Measurements from ENCODE around the gene LEFTY2. TPM values are rescaled to one million over a fixed set of nuclear protein-coding genes. Genes with fewer than 3 reads are reported as not detected.

LEFTY2 gene
- total and polyA plus RNA-seq, 10 of the 15 experiments (the other 5 are each of a cell fraction or from before 2014, with no cell fraction given), result not detected

DNA sequence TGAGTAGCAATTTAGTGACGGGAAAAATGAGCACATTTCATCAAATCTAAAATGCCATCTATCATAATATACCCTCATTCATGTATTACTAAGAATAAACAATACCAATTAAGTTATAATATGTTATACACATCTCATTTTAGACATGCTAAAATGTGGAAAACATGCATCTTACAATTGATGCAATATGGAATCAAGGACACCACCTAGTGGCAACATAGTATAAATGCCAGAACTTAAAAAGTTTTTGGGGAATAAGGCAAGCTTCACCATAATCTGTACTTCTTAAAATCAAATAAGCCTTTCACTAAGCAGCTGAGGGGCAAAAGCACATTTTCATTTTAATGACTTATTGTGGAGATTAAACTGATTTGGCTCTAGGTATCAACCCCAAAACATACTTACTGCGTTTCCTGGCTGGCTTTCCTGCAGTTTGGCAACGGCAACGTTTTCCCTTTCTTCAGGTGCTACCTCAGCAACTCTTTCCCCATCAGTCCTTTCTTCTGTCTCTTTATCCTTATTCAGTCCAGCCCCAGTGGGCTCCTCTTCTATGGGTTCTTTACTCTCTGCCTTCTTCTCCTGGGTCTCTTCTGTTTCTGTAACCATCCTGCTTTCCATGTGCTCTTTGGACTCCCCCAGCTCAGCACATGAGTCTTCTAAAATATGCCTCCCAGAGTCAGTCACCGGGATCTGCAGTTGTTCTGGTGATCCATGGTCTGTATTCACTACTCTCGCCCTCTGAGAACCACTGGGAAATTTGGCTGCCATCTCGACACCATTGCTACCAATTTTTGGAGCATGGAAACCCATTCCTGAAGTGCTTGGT, 46.7 kb upstream of the LEFTY2 start:
- ChIA-PET SMC1A (ENCODE audit: uncharacterized antibody, unreplicated experiment) (interaction anchor here (0.7 to 6.8 kb wide), 21 partner anchors 9 to 514 kb away, joined by 3 to 52 read pairs (median 4); partner anchors contain the start of genes H3-3A and SDE2), POLR2A (interaction anchor here (0.6 to 3.3 kb wide), 6 partner anchors 20 to 236 kb away, joined by 3 to 15 read pairs (median 4); partner anchors contain the start of gene H3-3A), RAD21 (ENCODE audit: unreplicated experiment) (interaction anchor here (0.9 to 6.4 kb wide), 19 partner anchors 9 to 514 kb away, joined by 3 to 42 read pairs (median 4); partner anchors contain the start of genes PYCR2 and SRP9), CTCF (interaction anchor here (0.6 to 6.8 kb wide), 63 partner anchors 7 to 775 kb away, joined by 3 to 67 read pairs (median 5); partner anchors contain the start of genes LEFTY2, SDE2, SRP9 and TMEM63A)
- Histone ChIP-seq H3K36me3 (ENCODE audit: control insufficient read depth in 2 of 2, insufficient read depth in 2 of 2, low read length in 1 of 2) (peaks cover 7 to 49% of the 10 kb centered on the region in 2 experiments), H3K27ac (ENCODE audit: control insufficient read depth, insufficient read depth) (no peak overlapping the region), H3K79me2 (ENCODE audit: control insufficient read depth, insufficient read depth, low read length) (peaks cover 12% of the 10 kb centered on the region), H2AFZ (ENCODE audit: control insufficient read depth, low read depth, low read length) (no peak overlapping the region), H3K27me3 (replicated peaks in 1 of 2; ENCODE audit: control insufficient read depth in 2 of 2, insufficient read depth in 2 of 2, low read length in 1 of 2) (no peaks in the 10 kb centered on the region), H3K4me2 (ENCODE audit: control insufficient read depth, insufficient read depth) (no peak overlapping the region), H4K20me1 (ENCODE audit: control insufficient read depth, insufficient read depth) (no peaks in the 10 kb centered on the region), H3K4me1 (ENCODE audit: control insufficient read depth, insufficient read depth, low read length) (peaks cover 26% of the 10 kb centered on the region), H3K9me3 (replicated peaks; ENCODE audit: control insufficient read depth, insufficient read depth, low read length) (peaks cover 4% of the 10 kb centered on the region; the same call in 2 of the 3 replicates), H3K9ac (ENCODE audit: control insufficient read depth, insufficient read depth, low read length) (no peak overlapping the region), H3K4me3 (no peak overlapping the region)
- BruUV-seq (replicated peaks), result TSS peak; percentile 3
- peak; percentile 55; the same call in 1 of the 2 replicates for TF ChIP-seq SMC3 (IDR thresholded peaks at IDR 0.05; ENCODE audit: borderline replicate concordance, low read length)
- TF ChIP-seq RAD21 (IDR thresholded peaks at IDR 0.05; ENCODE audit: insufficient read depth, low read depth, low read length), result peak; percentile 50
- TF ChIP-seq, protein P1, sequence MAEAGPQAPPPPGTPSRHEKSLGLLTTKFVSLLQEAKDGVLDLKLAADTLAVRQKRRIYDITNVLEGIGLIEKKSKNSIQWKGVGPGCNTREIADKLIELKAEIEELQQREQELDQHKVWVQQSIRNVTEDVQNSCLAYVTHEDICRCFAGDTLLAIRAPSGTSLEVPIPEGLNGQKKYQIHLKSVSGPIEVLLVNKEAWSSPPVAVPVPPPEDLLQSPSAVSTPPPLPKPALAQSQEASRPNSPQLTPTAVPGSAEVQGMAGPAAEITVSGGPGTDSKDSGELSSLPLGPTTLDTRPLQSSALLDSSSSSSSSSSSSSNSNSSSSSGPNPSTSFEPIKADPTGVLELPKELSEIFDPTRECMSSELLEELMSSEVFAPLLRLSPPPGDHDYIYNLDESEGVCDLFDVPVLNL (IDR thresholded peaks at IDR 0.05; ENCODE audit: low read depth, low read length), result no peak
- TF ChIP-seq, protein P2, sequence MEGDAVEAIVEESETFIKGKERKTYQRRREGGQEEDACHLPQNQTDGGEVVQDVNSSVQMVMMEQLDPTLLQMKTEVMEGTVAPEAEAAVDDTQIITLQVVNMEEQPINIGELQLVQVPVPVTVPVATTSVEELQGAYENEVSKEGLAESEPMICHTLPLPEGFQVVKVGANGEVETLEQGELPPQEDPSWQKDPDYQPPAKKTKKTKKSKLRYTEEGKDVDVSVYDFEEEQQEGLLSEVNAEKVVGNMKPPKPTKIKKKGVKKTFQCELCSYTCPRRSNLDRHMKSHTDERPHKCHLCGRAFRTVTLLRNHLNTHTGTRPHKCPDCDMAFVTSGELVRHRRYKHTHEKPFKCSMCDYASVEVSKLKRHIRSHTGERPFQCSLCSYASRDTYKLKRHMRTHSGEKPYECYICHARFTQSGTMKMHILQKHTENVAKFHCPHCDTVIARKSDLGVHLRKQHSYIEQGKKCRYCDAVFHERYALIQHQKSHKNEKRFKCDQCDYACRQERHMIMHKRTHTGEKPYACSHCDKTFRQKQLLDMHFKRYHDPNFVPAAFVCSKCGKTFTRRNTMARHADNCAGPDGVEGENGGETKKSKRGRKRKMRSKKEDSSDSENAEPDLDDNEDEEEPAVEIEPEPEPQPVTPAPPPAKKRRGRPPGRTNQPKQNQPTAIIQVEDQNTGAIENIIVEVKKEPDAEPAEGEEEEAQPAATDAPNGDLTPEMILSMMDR (IDR thresholded peaks at IDR 0.05 in 2 of 3, conservative IDR thresholded peaks at IDR 0.05 in 1 of 3; ENCODE audit: control insufficient read depth in 2 of 3, extremely low read depth in 1 of 3, insufficient read depth in 1 of 3, low read depth in 3 of 3, low read length in 3 of 3), result peak; percentile 62 to 70 (median 63)
- in situ Hi-C loops (cut with MboI), result no loop called here
- intact Hi-C loops (cut with micrococcal nuclease; ENCODE audit: unreplicated experiment), result no loop called here
- 96% methylated on average over 7 of the region's 7 CpGs for WGBS (ENCODE audit: insufficient coverage, insufficient replicate concordance, low lambda C conversion rate, missing lambda C conversion rate)
- ATAC-seq (peak; percentile 42), FAIRE-seq (peak; percentile 47), DNase-seq (ENCODE audit: low read depth, low spot score) (no peak)
